ENCODE data around the gene SRSF9. TPM values are rescaled to one million over a fixed set of nuclear protein-coding genes. Genes with fewer than 3 reads are reported as not detected.
"Not testable (repeated sequence)": the region's sequence is repeated elsewhere in the genome, so short reads cannot be mapped to it uniquely, and the experiment has no call there.

SRSF9 gene
- total RNA-seq, 5 donors from 2014 or later (not counting 1 experiment from before 2014, with no cell fraction given) = 134 to 149 (median 135) TPM

DNA sequence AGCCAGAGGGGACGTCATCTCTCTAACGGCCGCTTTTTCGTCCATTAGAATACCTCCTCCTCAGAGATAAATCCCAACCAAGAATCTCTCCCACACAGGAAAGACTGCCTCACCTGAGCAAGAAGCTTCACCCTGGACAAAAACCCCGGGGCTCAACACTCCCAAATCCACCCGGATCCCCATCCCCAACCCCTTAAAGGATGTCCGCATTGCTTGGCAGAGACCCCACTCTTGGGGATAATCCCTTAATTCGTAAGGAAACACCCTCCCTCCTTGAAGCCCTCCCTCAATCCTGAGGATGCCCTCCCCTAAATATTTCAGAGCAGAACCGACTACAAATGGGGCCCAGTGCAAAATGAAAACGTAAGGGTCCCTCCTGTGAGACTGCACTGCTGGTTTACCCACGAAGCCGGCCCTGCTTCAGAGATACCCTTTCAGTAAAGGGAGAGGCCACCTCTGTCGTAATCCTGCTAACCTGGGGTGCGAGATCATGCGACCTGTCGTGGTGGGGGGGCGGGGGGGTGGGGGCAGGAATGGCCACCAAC lies 25.7 kb upstream of the SRSF9 start:
- peak overlapping the region; percentile 88 to 96 (median 91) for H3K4me3 Mint-ChIP-seq
- peak overlapping the region; percentile 21 to 68 for H3K27ac Mint-ChIP-seq
- peaks cover 24 to 33% (median 25%) of the 10 kb centered on the region in 3 donors for H3K4me1 Mint-ChIP-seq
- 63% methylated on average over 12 of the region's 17 CpGs for WGBS (ENCODE audit: insufficient coverage)
- peaks cover 10% of the 10 kb centered on the region for H3K36me3 Mint-ChIP-seq
- ATAC-seq (replicated peaks in 1 of 4) = peak in 3 of 4 experiments; percentile 1 to 3 (median 1)
- Histone ChIP-seq H3K4me1 (ENCODE audit: control insufficient read depth in 1 of 2, extremely low read depth in 1 of 2, insufficient read depth in 2 of 2, low read length in 2 of 2) (peaks cover 15 to 16% of the 10 kb centered on the region in 2 experiments), H3K36me3 (ENCODE audit: control insufficient read depth in 2 of 2, extremely low read depth in 1 of 2, insufficient read depth in 1 of 2, low read length in 1 of 2) (peaks cover 0 to 6% of the 10 kb centered on the region in 2 donors), H3K4me3 (ENCODE audit: control insufficient read depth in 1 of 2, extremely low read depth in 1 of 2, low read length in 1 of 2) (peak overlapping the region; percentile 83 to 97), H3K27ac (ENCODE audit: low read length) (peak overlapping the region; percentile 63), H3K27me3 (replicated peaks in 1 of 2; ENCODE audit: control insufficient read depth in 2 of 2, extremely low read depth in 1 of 2, insufficient read depth in 2 of 2, low read length in 1 of 2) (no peaks in the 10 kb centered on the region), H3K9me3 (no peaks in the 10 kb centered on the region)
- no peaks in the 10 kb centered on the region for H3K27me3 Mint-ChIP-seq
- ChIA-PET CTCF (interaction anchor here in 1 of 2 donors (0.6 to 1.6 kb wide), 3 partner anchors 26 to 169 kb away, joined by 3 to 9 read pairs (median 5); partner anchors contain the start of gene SRSF9), POLR2A (interaction anchor here (0.5 to 2.1 kb wide), 6 partner anchors 10 to 294 kb away, joined by 3 to 6 read pairs (median 3); partner anchors contain the start of genes COQ5 (in 1 of the 2) and RPLP0 (in 1 of the 2))
- DNase-seq = peak in 2 of 35 experiments; percentile 3 to 4
- no peaks in the 10 kb centered on the region for H3K9me3 Mint-ChIP-seq

DNA sequence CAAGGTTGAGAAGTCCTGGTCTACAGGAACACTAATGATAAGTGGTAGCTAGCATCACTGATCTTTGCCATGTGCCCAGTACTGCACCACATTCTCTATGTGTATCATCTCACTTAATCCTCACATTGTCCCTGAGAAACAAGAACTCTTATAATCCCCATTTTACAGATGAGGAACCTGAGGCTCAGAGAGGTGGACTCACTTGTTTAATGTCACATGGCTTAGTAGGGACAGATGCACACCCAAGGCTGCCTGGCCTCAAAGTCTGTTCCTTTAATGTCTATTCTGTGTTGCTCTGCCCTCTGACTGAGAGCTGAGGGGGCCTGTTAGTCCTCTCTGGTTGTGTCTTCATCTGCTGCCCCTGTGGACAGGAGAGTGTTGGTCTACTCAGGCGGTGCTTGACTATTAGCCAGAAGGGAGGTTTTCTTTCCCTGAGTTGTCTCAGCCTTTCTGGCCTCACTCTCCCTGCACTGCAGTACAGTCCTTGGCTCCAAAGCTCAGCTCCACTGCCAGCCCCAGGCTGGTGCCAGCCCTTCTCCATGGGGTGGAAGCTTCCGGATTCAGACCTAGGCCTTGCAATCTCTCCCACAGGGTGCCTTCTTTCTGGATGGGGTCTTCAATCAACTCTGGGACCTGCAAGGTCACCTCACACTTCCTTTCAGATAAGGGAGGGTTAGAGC lies 21.4 kb upstream of the SRSF9 start:
- H3K4me1 Mint-ChIP-seq = peaks cover 5 to 10% (median 10%) of the 10 kb centered on the region in 3 donors
- no peak overlapping the region for H3K27ac Mint-ChIP-seq
- Histone ChIP-seq H3K27me3 (replicated peaks in 1 of 2; ENCODE audit: control insufficient read depth in 2 of 2, extremely low read depth in 1 of 2, insufficient read depth in 2 of 2, low read length in 1 of 2) (no peaks in the 10 kb centered on the region), H3K9me3 (no peaks in the 10 kb centered on the region), H3K27ac (ENCODE audit: low read length) (no peak overlapping the region), H3K4me1 (ENCODE audit: control insufficient read depth in 1 of 2, extremely low read depth in 1 of 2, insufficient read depth in 2 of 2, low read length in 2 of 2) (peaks cover 4 to 6% of the 10 kb centered on the region in 2 experiments), H3K36me3 (ENCODE audit: control insufficient read depth in 2 of 2, extremely low read depth in 1 of 2, insufficient read depth in 1 of 2, low read length in 1 of 2) (no peaks in the 10 kb centered on the region), H3K4me3 (ENCODE audit: control insufficient read depth in 1 of 2, extremely low read depth in 1 of 2, low read length in 1 of 2) (no peak overlapping the region)
- no peak for DNase-seq
- ChIA-PET POLR2A (interaction anchor here in 1 of 2 donors (0.6 kb wide), 1 partner anchor 538 kb away, joined by 3 read pairs; no protein-coding TSS in a partner anchor), CTCF (interaction anchor here in 1 of 2 donors (0.6 kb wide), 1 partner anchor 619 kb away, joined by 3 read pairs; no protein-coding TSS in a partner anchor)
- H3K9me3 Mint-ChIP-seq = no peaks in the 10 kb centered on the region
- no peaks in the 10 kb centered on the region for H3K27me3 Mint-ChIP-seq
- no peak overlapping the region for H3K4me3 Mint-ChIP-seq
- ATAC-seq (replicated peaks in 1 of 4) = no peak
- WGBS (ENCODE audit: insufficient coverage) = no CpG with 5 or more reads among the region's 2 CpGs
- H3K36me3 Mint-ChIP-seq = no peaks in the 10 kb centered on the region

DNA sequence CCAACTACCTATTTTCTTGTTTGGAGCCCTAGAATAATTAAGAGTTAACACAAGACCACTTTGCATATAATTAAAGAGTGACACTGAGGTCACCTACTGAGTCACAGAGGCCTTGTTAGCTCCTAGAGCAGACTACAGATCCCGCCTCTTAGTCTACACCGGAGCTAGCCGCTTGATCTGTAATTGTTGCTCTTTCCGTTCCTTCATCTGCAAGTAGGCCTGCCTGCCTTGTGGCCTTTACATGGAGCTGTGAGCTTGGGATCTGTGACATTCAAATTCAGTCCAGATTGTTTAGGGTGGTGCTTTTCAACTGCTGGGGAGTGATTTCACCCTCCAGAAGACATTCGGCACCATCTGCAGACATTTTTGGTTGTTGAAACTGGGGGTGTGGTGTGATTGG lies 20.8 kb upstream of the SRSF9 start:
- no peak overlapping the region for H3K27ac Mint-ChIP-seq
- H3K4me3 Mint-ChIP-seq = no peak overlapping the region

DNA sequence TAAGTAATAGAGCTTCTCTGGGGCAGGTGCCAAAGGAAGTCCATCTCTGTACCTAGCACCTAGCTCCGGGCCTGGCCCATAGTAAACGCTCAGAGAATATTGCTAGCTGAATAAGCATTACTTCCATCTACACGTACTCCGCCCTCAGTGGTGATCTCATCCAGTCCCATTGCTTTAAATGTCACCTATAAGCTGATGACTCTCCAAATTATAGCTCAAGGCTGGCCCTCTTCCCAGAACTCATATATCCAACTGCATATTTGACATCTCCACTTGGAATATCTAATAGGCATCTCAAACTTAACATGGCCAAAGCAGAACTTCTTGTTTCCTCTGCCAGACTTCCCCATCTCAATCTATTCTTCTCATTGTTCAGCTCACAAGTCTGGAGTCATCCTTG lies 19.5 kb upstream of the SRSF9 start:
- no peaks in the 10 kb centered on the region for H3K36me3 ChIP-seq (ENCODE audit: control insufficient read depth in 2 of 2, extremely low read depth in 1 of 2, insufficient read depth in 1 of 2, low read length in 1 of 2)
- no peaks in the 10 kb centered on the region for H3K27me3 ChIP-seq (replicated peaks in 1 of 2; ENCODE audit: control insufficient read depth in 2 of 2, extremely low read depth in 1 of 2, insufficient read depth in 2 of 2, low read length in 1 of 2)
- ChIA-PET CTCF (no interaction called here), POLR2A (no interaction called here)
- Mint-ChIP-seq H3K9me3 (no peaks in the 10 kb centered on the region), H3K36me3 (no peaks in the 10 kb centered on the region), H3K27me3 (no peaks in the 10 kb centered on the region), H3K4me1 (no peaks in the 10 kb centered on the region), H3K4me3 (no peak overlapping the region), H3K27ac (no peak overlapping the region)
- 98% methylated on average over 4 of the region's 4 CpGs for whole genome bisulfite sequencing (ENCODE audit: insufficient coverage)
- ATAC-seq (replicated peaks in 1 of 4) (no peak), DNase-seq (no peak)
- no peak overlapping the region for H3K27ac ChIP-seq (ENCODE audit: low read length)
- H3K4me3 ChIP-seq (ENCODE audit: control insufficient read depth in 1 of 2, extremely low read depth in 1 of 2, low read length in 1 of 2) = no peak overlapping the region
- H3K9me3 ChIP-seq = no peaks in the 10 kb centered on the region
- no peaks in the 10 kb centered on the region for H3K4me1 ChIP-seq (ENCODE audit: control insufficient read depth in 1 of 2, extremely low read depth in 1 of 2, insufficient read depth in 2 of 2, low read length in 2 of 2)

More for the DNA sequence above, 20.8 kb upstream of the SRSF9 start:
- Mint-ChIP-seq H3K36me3 (no peaks in the 10 kb centered on the region), H3K27me3 (no peaks in the 10 kb centered on the region), H3K9me3 (no peaks in the 10 kb centered on the region), H3K4me1 (peaks cover 0 to 7% (median 6%) of the 10 kb centered on the region in 3 donors)
- peaks cover 4 to 5% of the 10 kb centered on the region in 2 experiments for H3K4me1 ChIP-seq (ENCODE audit: control insufficient read depth in 1 of 2, extremely low read depth in 1 of 2, insufficient read depth in 2 of 2, low read length in 2 of 2)
- H3K36me3 ChIP-seq (ENCODE audit: control insufficient read depth in 2 of 2, extremely low read depth in 1 of 2, insufficient read depth in 1 of 2, low read length in 1 of 2) = no peaks in the 10 kb centered on the region
- no CpG with 5 or more reads among the region's 5 CpGs for WGBS (ENCODE audit: insufficient coverage)
- ChIA-PET CTCF (no interaction called here), POLR2A (no interaction called here)
- no peak overlapping the region for H3K27ac ChIP-seq (ENCODE audit: low read length)
- DNase-seq = no peak
- H3K4me3 ChIP-seq (ENCODE audit: control insufficient read depth in 1 of 2, extremely low read depth in 1 of 2, low read length in 1 of 2) = no peak overlapping the region
- H3K27me3 ChIP-seq (replicated peaks in 1 of 2; ENCODE audit: control insufficient read depth in 2 of 2, extremely low read depth in 1 of 2, insufficient read depth in 2 of 2, low read length in 1 of 2) = no peaks in the 10 kb centered on the region
- ATAC-seq (replicated peaks in 1 of 4) = no peak
- H3K9me3 ChIP-seq = no peaks in the 10 kb centered on the region

- no peaks in the 10 kb centered on the region for H3K36me3 ChIP-seq (ENCODE audit: control insufficient read depth in 2 of 2, extremely low read depth in 1 of 2, insufficient read depth in 1 of 2, low read length in 1 of 2)
- no peaks in the 10 kb centered on the region for H3K27me3 ChIP-seq (replicated peaks in 1 of 2; ENCODE audit: control insufficient read depth in 2 of 2, extremely low read depth in 1 of 2, insufficient read depth in 2 of 2, low read length in 1 of 2)
- no peaks in the 10 kb centered on the region for H3K9me3 Mint-ChIP-seq
- H3K4me1 Mint-ChIP-seq = no peaks in the 10 kb centered on the region
- H3K4me3 ChIP-seq (ENCODE audit: control insufficient read depth in 1 of 2, extremely low read depth in 1 of 2, low read length in 1 of 2) = no peak overlapping the region
- H3K4me3 Mint-ChIP-seq = no peak overlapping the region
- 80% methylated on average over 5 of the region's 5 CpGs for WGBS (ENCODE audit: insufficient coverage)
- no peak overlapping the region for H3K27ac ChIP-seq (ENCODE audit: low read length)
- no peak for ATAC-seq (replicated peaks in 1 of 4)
- H3K9me3 ChIP-seq = no peaks in the 10 kb centered on the region
- no peaks in the 10 kb centered on the region for H3K36me3 Mint-ChIP-seq
- H3K4me1 ChIP-seq (ENCODE audit: control insufficient read depth in 1 of 2, extremely low read depth in 1 of 2, insufficient read depth in 2 of 2, low read length in 2 of 2) = no peaks in the 10 kb centered on the region
- POLR2A ChIA-PET = no interaction called here
- H3K27me3 Mint-ChIP-seq = no peaks in the 10 kb centered on the region
- no peak overlapping the region for H3K27ac Mint-ChIP-seq
- CTCF ChIA-PET = no interaction called here
- no peak for DNase-seq
Measured at GRCh38 chr12:120488057-120488640, 18.6 kb upstream of the SRSF9 start.

- H3K27ac ChIP-seq (ENCODE audit: low read length); H3K4me3 Mint-ChIP-seq; H3K4me1 ChIP-seq (ENCODE audit: control insufficient read depth in 1 of 2, extremely low read depth in 1 of 2, insufficient read depth in 2 of 2, low read length in 2 of 2); DNase-seq; POLR2A ChIA-PET; ATAC-seq (replicated peaks in 1 of 4); H3K4me1 Mint-ChIP-seq; H3K27me3 ChIP-seq (replicated peaks in 1 of 2; ENCODE audit: control insufficient read depth in 2 of 2, extremely low read depth in 1 of 2, insufficient read depth in 2 of 2, low read length in 1 of 2); H3K4me3 ChIP-seq (ENCODE audit: control insufficient read depth in 1 of 2, extremely low read depth in 1 of 2, low read length in 1 of 2); H3K36me3 Mint-ChIP-seq; H3K9me3 Mint-ChIP-seq; H3K27ac Mint-ChIP-seq; H3K36me3 ChIP-seq (ENCODE audit: control insufficient read depth in 2 of 2, extremely low read depth in 1 of 2, insufficient read depth in 1 of 2, low read length in 1 of 2); H3K9me3 ChIP-seq; H3K27me3 Mint-ChIP-seq: not testable (repeated sequence)
- CTCF ChIA-PET = interaction anchor here in 1 of 2 donors (0.7 kb wide), 1 partner anchor 71 kb away, joined by 3 read pairs; no protein-coding TSS in a partner anchor
- 97% methylated on average over 3 of the region's 7 CpGs for WGBS (ENCODE audit: insufficient coverage)
Measured at GRCh38 chr12:120487552-120487951, 18.0 kb upstream of the SRSF9 start.
